K562 (cell line): Measurements from ENCODE around the gene PI4KA. TPM values are rescaled to one million over a fixed set of nuclear protein-coding genes. Genes with fewer than 3 reads are reported as not detected.

Experiments used
- ARID2 ChIP-seq: fragments of 450-650 bp; IDR thresholded peaks from 2 replicates; pipeline ENCODE4 v1.6.1; 2017; ENCODE audit warnings: antibody characterized with exemption, mild to moderate bottlenecking
- ATF1 ChIP-seq, 2 experiments: fragments of 450-650 bp in 1 of 2; IDR thresholded peaks; 2 replicates each; pipeline ENCODE4 v1.6.1; 2016; ENCODE audit warnings: missing compliant biosample characterization in 1 of 2, missing genetic modification characterization in 1 of 2
- ATF2 ChIP-seq: sonication (generic); formaldehyde crosslinking; IDR thresholded peaks from 2 replicates; pipeline ENCODE4 v1.8.1; 2022; ENCODE audit warnings: missing genetic modification reagents
- E2F5 ChIP-seq: sonication (generic); formaldehyde crosslinking; IDR thresholded peaks from 2 replicates; pipeline ENCODE4 v1.8.0; 2022; ENCODE audit warnings: mild to moderate bottlenecking, missing genetic modification reagents
- EP400 ChIP-seq: fragments of 450-650 bp; IDR thresholded peaks from 2 replicates; pipeline ENCODE4 v1.6.1; 2017; ENCODE audit warnings: antibody characterized with exemption, mild to moderate bottlenecking, moderate library complexity
- FOXJ3 ChIP-seq: sonication (generic); formaldehyde crosslinking; IDR thresholded peaks from 2 replicates; pipeline ENCODE4 v1.4.0; 2020; ENCODE audit warnings: mild to moderate bottlenecking, missing genetic modification reagents
- HNRNPH1 ChIP-seq: fragments of 200-400 bp; formaldehyde crosslinking; optimal IDR thresholded peaks from 2 replicates; pipeline ENCODE3; 2017; ENCODE audit warnings: low read depth, mild to moderate bottlenecking, low read length, moderate library complexity
- HNRNPK ChIP-seq: fragments of 200-400 bp; formaldehyde crosslinking; IDR thresholded peaks from one replicate; pipeline ENCODE4 v1.6.1; 2018; ENCODE audit warnings: mild to moderate bottlenecking, low read depth, low read length; ENCODE audit not compliant: poor library complexity, severe bottlenecking
- IRF1 ChIP-seq: sonication (generic); formaldehyde crosslinking; IDR thresholded peaks from 2 replicates; pipeline ENCODE4 v1.8.0; 2022; ENCODE audit warnings: missing genetic modification reagents, mild to moderate bottlenecking, borderline replicate concordance
- KHSRP ChIP-seq: fragments of 450-650 bp; IDR thresholded peaks from 2 replicates; pipeline ENCODE4 v1.6.1; 2017
- MYNN ChIP-seq, 2 experiments: sonication (generic); formaldehyde crosslinking in 1 of 2; IDR thresholded peaks; 2 replicates each; pipeline versions ENCODE4 v1.5.0 to v1.6.1; 2016 to 2020; ENCODE audit warnings: antibody characterized with exemption in 1 of 2, missing genetic modification reagents in 1 of 2
- NUFIP1 ChIP-seq: fragments of 450-650 bp; IDR thresholded peaks from 2 replicates; pipeline ENCODE4 v1.6.1; 2018; ENCODE audit not compliant: partially characterized antibody
- PURB ChIP-seq: sonication (generic); formaldehyde crosslinking; IDR thresholded peaks from 2 replicates; pipeline ENCODE4 v1.9.0; 2021; ENCODE audit warnings: low read depth, mild to moderate bottlenecking, missing genetic modification reagents
- SRSF7 ChIP-seq: fragments of 200-400 bp; formaldehyde crosslinking; optimal IDR thresholded peaks from 2 replicates; pipeline ENCODE3; 2017; ENCODE audit warnings: mild to moderate bottlenecking, low read depth, low read length
- SRSF9 ChIP-seq: fragments of 200-400 bp; formaldehyde crosslinking; IDR thresholded peaks from 2 replicates; pipeline ENCODE4 v1.6.1; 2017; ENCODE audit warnings: low read depth, low read length, borderline replicate concordance
- THRAP3 ChIP-seq: fragments of 450-650 bp; IDR thresholded peaks from 2 replicates; pipeline ENCODE4 v1.6.1; 2016; ENCODE audit warnings: mild to moderate bottlenecking, inconsistent platforms, borderline replicate concordance
- ZC3H4 ChIP-seq: sonication (generic); formaldehyde crosslinking; IDR thresholded peaks from 2 replicates; pipeline ENCODE4 v1.9.0; 2021; ENCODE audit warnings: missing genetic modification reagents, borderline replicate concordance
- ZNF274 ChIP-seq: IDR thresholded peaks from 2 replicates; pipeline ENCODE4 v1.6.1; 2011; ENCODE audit warnings: low read depth, mild to moderate bottlenecking, low read length, moderate library complexity, borderline replicate concordance
- ZNF384 ChIP-seq: IDR thresholded peaks from 2 replicates; pipeline ENCODE4 v1.6.1; 2012; ENCODE audit warnings: low read depth, low read length, improper control_type of control experiment
- ZNF695 ChIP-seq: fragments of 450-650 bp; formaldehyde crosslinking; IDR thresholded peaks from 2 replicates; pipeline ENCODE4 v1.4.0; 2020; ENCODE audit warnings: mild to moderate bottlenecking, moderate library complexity
- ZNF778 ChIP-seq: fragments of 450-650 bp; formaldehyde crosslinking; IDR thresholded peaks from 2 replicates; pipeline ENCODE4 v1.4.0; 2020; ENCODE audit warnings: mild to moderate bottlenecking, moderate library complexity
- polyA plus RNA-seq, 8 experiments: library from polyadenylated mRNA; depleted of rRNA in 4 of 8; stranded (reverse) in 5 of 8; unstranded in 3 of 8; fragments of >200 nt; fragmentation: Nextera tagmentation in 2 of 8; fragmentation: Illumina TruSeq in 1 of 8; extraction: Ambion mirVana in 2 of 8; extraction: Trizol in 1 of 8; gene quantifications; 2 replicates each; pipeline versions ENCODE4 v1.2.1 to v1.2.3, GENCODE V29; 2011 to 2014; ENCODE audit warnings: inconsistent platforms in 1 of 8, missing spikeins in 1 of 8
- total RNA-seq, 7 experiments: library from RNA; depleted of rRNA in 6 of 7; stranded (reverse); fragments of >200 nt in 6 of 7; fragmentation: Illumina TruSeq in 2 of 7; extraction: Trizol in 2 of 7; gene quantifications; 2 replicates each; pipeline versions ENCODE4 v1.2.1 to v1.2.3, GENCODE V29; 2011 to 2021; ENCODE audit warnings: low replicate concordance in 1 of 7
- TF ChIP-seq, protein P1 (sequence below): fragments of 450-650 bp; formaldehyde crosslinking; IDR thresholded peaks from 2 replicates; pipeline ENCODE4 v1.4.0; 2020; ENCODE audit warnings: mild to moderate bottlenecking
- TF ChIP-seq, protein P2 (sequence below): fragments of 250-450 bp; sonication (Bioruptor Pico); IDR thresholded peaks from 2 replicates; pipeline ENCODE4 v1.8.0; 2021; ENCODE audit warnings: mild to moderate bottlenecking, moderate library complexity

PI4KA gene
- total and polyA plus RNA-seq, 9 of the 15 experiments (the other 6 are each of a cell fraction or from before 2014, with no cell fraction given) = 7.3 to 187 (median 84.7) TPM

- TF ChIP-seq, protein P1, sequence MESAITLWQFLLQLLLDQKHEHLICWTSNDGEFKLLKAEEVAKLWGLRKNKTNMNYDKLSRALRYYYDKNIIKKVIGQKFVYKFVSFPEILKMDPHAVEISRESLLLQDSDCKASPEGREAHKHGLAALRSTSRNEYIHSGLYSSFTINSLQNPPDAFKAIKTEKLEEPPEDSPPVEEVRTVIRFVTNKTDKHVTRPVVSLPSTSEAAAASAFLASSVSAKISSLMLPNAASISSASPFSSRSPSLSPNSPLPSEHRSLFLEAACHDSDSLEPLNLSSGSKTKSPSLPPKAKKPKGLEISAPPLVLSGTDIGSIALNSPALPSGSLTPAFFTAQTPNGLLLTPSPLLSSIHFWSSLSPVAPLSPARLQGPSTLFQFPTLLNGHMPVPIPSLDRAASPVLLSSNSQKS (CRISPR knock-in tag) = no peak
- TF ChIP-seq, protein P2, sequence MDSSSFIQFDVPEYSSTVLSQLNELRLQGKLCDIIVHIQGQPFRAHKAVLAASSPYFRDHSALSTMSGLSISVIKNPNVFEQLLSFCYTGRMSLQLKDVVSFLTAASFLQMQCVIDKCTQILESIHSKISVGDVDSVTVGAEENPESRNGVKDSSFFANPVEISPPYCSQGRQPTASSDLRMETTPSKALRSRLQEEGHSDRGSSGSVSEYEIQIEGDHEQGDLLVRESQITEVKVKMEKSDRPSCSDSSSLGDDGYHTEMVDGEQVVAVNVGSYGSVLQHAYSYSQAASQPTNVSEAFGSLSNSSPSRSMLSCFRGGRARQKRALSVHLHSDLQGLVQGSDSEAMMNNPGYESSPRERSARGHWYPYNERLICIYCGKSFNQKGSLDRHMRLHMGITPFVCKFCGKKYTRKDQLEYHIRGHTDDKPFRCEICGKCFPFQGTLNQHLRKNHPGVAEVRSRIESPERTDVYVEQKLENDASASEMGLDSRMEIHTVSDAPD (CRISPR knock-in tag) = no peak
- TF ChIP-seq ARID2 (no peak), MYNN (IDR thresholded peaks at IDR 0.05) (no peak), MYNN (CRISPR knock-in tag; IDR thresholded peaks at IDR 0.05) (no peak), SRSF9 (no peak), ZNF778 (CRISPR knock-in tag) (no peak), ATF1 (CRISPR knock-in tag; IDR thresholded peaks at IDR 0.05) (peak; percentile 12; the same call in 1 of the 2 replicates), ATF1 (tag; IDR thresholded peaks at IDR 0.05) (no peak), SRSF7 (no peak), THRAP3 (no peak), EP400 (no peak), NUFIP1 (no peak), ZC3H4 (CRISPR knock-in tag) (peak; percentile 5; the same call in 1 of the 2 replicates), ZNF384 (no peak), PURB (CRISPR knock-in tag) (0 out of 2 replicates have a peak, but pooled peaks have one; percentile 59), HNRNPK (no peak), FOXJ3 (CRISPR knock-in tag) (no peak), E2F5 (CRISPR knock-in tag) (no peak), ZNF695 (no peak), HNRNPH1 (no peak), KHSRP (no peak), ZNF274 (no peak), ATF2 (CRISPR knock-in tag) (peak; percentile 81; the same call in 1 of the 2 replicates), IRF1 (CRISPR knock-in tag) (no peak)
These were observed 194.5 kb downstream of the PI4KA start (continued) for GRCh38 chr22:20663941-20664593.
